ENCODE results near the gene NIM1K.

DNA sequence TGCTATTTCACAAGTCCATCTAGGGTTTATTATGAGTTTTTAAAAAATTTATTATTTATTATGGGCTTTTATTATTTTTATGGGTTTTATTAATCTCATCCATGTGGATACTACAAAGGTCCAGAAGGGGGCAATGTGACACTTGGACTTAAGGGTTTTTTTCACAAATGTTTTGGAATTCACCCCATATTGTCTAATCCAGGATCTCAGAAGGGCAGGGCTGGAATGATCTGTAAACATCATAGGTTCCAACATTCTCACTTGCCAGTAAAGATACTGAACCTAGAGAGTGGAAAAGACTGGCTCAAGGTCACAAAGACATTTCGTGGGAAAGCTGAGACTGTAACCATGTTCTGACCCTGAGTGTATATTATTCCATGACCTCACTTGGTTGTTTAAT is 35.6 kb downstream of the NIM1K start:
- TF ChIP-seq, protein P1, sequence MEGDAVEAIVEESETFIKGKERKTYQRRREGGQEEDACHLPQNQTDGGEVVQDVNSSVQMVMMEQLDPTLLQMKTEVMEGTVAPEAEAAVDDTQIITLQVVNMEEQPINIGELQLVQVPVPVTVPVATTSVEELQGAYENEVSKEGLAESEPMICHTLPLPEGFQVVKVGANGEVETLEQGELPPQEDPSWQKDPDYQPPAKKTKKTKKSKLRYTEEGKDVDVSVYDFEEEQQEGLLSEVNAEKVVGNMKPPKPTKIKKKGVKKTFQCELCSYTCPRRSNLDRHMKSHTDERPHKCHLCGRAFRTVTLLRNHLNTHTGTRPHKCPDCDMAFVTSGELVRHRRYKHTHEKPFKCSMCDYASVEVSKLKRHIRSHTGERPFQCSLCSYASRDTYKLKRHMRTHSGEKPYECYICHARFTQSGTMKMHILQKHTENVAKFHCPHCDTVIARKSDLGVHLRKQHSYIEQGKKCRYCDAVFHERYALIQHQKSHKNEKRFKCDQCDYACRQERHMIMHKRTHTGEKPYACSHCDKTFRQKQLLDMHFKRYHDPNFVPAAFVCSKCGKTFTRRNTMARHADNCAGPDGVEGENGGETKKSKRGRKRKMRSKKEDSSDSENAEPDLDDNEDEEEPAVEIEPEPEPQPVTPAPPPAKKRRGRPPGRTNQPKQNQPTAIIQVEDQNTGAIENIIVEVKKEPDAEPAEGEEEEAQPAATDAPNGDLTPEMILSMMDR (conservative IDR thresholded peaks at IDR 0.05 in 1 of 2, IDR thresholded peaks at IDR 0.05 in 1 of 2; ENCODE audit: extremely low read depth in 1 of 2, insufficient read depth in 1 of 2, low read depth in 1 of 2, low read length in 2 of 2), result peak; percentile 51 to 55
- no peak for TF ChIP-seq EZH2 (IDR thresholded peaks at IDR 0.05; ENCODE audit: borderline replicate concordance, low read length)

Measured in mammary epithelial cell (primary cell).